Measurements from ENCODE around the gene SORBS1.

The SORBS1 gene

DNA sequence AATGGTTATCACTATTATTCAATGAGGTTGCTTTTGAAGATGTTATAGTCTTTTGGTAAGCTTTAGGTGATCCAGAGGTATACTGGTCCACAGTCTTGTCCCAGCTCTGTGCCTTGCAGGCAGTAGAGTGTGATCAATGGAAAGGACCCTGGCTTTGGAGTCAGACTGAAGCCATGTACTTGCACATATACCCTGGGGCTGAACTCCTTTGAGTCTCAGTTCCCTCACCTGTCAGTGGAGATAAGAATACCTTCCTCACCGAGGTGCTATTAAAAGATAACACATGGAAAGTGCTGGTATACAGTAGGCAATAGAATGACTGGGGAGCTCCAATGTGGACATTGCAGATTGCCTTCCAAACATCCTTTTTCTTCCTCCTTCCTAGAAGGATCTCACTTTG lies 254.3 kb downstream of the SORBS1 start:
- DNase-seq = no peak

GRCh38 chr10:95306318-95306650 lies 254.9 kb downstream of the SORBS1 start:
- no peak for DNase-seq

GRCh38 chr10:95305606-95306317 lies 255.4 kb downstream of the SORBS1 start:
- DNase-seq = no peak

- no peak for DNase-seq
These were observed 256.2 kb downstream of the SORBS1 start for GRCh38 chr10:95304976-95305375.

GRCh38 chr10:95304463-95304862 lies 256.7 kb downstream of the SORBS1 start:
- DNase-seq = no peak

GRCh38 chr10:95303950-95304349 lies 257.2 kb downstream of the SORBS1 start:
- no peak for DNase-seq

GRCh38 chr10:95303535-95303934 lies 257.6 kb downstream of the SORBS1 start:
- DNase-seq = no peak

- DNase-seq = no peak
These were observed 261.1 kb downstream of the SORBS1 start for GRCh38 chr10:95300022-95300539.

GRCh38 chr10:95297402-95297801 lies 263.8 kb downstream of the SORBS1 start:
- no peak for DNase-seq

DNA sequence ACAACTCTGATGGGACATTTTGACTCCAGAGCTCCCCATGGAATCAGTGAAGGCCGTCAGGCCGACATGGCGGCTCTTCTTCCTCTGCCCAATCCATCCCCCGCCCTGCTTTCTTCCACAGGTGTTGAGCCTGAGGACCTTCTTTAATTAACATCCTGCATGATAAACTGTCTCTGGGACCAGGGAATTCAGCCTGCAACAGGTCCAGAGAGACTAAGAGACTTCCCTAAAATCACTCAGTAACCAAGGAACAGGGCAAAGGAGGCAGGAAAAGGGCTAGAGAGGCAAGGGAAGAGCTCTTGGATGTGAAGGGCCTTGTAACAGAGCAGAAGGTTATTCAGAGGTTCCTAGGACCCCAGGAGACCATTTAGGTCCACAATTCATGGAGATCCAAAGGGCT lies 264.4 kb downstream of the SORBS1 start:
- no peak for DNase-seq

- DNase-seq = peak; percentile 57 to 63
These were observed 266.0 kb downstream of the SORBS1 start for GRCh38 chr10:95295031-95295755.

- DNase-seq = no peak
These were observed 267.5 kb downstream of the SORBS1 start for GRCh38 chr10:95293631-95294030.

- DNase-seq = no peak
These were observed 269.7 kb downstream of the SORBS1 start for GRCh38 chr10:95291365-95292039.

GRCh38 chr10:95290461-95291364 lies 270.5 kb downstream of the SORBS1 start, which contains the start of gene PDLIM1:
TSS of gene PDLIM1 (minus strand) at chr10:95291003. CDS start at chr10:95290915, 88 bp downstream.
- DNase-seq = peak; percentile 31 to 47

GRCh38 chr10:95289921-95290421 lies 271.2 kb downstream of the SORBS1 start:
- no peak for DNase-seq

GRCh38 chr10:95289003-95289920 lies 271.9 kb downstream of the SORBS1 start:
- DNase-seq = no peak

DNA sequence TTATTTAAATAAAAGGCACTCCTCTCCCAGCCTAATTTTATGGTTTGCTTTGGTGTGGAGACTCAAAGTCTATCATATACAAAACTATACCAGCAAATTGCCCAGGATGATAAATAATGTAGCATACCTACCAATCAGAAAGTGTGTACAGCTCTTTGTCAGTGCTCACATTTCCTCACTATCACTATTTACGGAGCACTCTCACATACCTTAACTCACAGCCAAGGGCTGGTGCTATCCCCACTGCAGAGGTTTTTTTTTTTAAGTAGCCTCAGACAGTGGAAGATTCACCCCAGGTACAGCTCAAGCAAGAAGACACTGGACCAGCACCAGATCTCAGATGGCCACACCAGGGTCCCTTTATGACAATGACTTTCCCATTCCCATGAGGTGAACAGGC lies 272.9 kb downstream of the SORBS1 start:
- DNase-seq = no peak

- no peak for DNase-seq
These were observed 273.9 kb downstream of the SORBS1 start for GRCh38 chr10:95287281-95287680.

DNA sequence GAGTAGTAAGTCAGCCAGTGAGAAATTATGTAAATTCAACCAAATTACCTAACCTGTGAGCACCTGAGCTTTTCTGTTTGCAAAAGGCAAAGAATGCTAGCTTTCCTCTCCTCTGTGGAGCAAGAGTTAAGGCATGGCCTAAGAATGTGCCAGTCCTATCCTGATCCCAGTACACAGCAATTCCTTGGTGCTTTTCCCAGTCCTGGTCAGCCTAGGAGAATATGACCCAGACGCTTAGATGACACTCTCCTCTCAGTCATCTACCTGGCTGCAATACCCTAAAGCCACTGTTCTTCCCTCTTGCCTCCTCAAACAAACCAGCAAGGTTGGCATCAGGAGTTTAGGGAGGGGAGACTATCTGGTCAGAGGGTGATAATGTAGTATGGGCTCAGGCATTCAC lies 274.5 kb downstream of the SORBS1 start:
- DNase-seq = no peak

DNA sequence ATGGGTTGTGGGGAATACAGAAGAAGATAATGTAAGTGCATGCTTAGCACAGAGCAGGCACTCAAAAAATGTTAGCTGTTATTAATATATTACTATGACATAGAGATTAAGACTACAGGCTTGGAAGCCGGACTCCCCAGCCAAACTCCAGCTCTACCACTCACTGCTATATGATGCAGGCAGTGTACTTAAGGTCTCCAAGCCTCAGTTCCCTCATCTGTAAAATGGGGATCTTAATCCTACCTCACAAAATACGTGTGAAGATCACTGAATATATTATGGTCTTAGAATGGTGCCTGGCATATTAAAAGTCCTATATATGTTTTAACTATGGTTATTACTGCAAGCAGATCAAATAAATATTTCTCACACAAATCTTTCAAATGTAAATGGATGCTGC lies 275.6 kb downstream of the SORBS1 start:
- no peak for DNase-seq

GRCh38 chr10:95284807-95285206 lies 276.4 kb downstream of the SORBS1 start:
- DNase-seq = no peak

All from activated T-cell treated with anti-CD3 and anti-CD28 coated beads, Interleukin-2, amount 50 U/mL, for 48 hours (primary cell).